WTC11 (cell line): ENCODE data around the gene NTSR1. TPM values are rescaled to one million over a fixed set of nuclear protein-coding genes. Genes with fewer than 3 reads are reported as not detected.

Source experiments
- ATAC-seq: fragments of 200-7000 bp; cut with Tn5 transposase; 2 replicates; pipeline ENCODE4 v1.10.0; 2021; ENCODE audit warnings: mild to moderate bottlenecking, moderate library complexity
- CTCF ChIA-PET: fragments of 300-600 bp; sonication (Branson Sonifier 250); formaldehyde crosslinking; loops from one replicate; lab custom pipeline; 2021; ENCODE audit warnings: antibody characterized with exemption; lab: Charles Lee
- POLR2A ChIA-PET: fragments of 350-600 bp; sonication (Branson Sonifier 250); formaldehyde crosslinking; loops from one replicate; lab custom pipeline; 2021; ENCODE audit warnings: antibody characterized with exemption; lab: Charles Lee
- DNase-seq: peaks from one replicate; pipeline ENCODE4 v3.0.0; 2021; ENCODE audit warnings: low spot score
- H3K27ac Mint-ChIP-seq: 2 replicates; pipeline ENCODE4 v1.8.0; 2021; ENCODE audit warnings: mixed read lengths
- H3K27me3 Mint-ChIP-seq: 2 replicates; pipeline ENCODE4 v1.8.0; 2021; ENCODE audit warnings: low read depth, mild to moderate bottlenecking, moderate library complexity, mixed read lengths
- H3K36me3 Mint-ChIP-seq: 2 replicates; pipeline ENCODE4 v1.8.0; 2021; ENCODE audit warnings: mixed read lengths
- H3K4me1 Mint-ChIP-seq: 2 replicates; pipeline ENCODE4 v1.8.0; 2022; ENCODE audit warnings: mixed read lengths
- H3K4me3 Mint-ChIP-seq: 2 replicates; pipeline ENCODE4 v1.8.0; 2021; ENCODE audit warnings: mild to moderate bottlenecking, moderate library complexity, mixed read lengths
- H3K9me3 Mint-ChIP-seq: 2 replicates; pipeline ENCODE4 v1.8.0; 2021; ENCODE audit warnings: mixed read lengths
- FOXJ3 ChIP-seq: sonication (generic); formaldehyde crosslinking; IDR thresholded peaks from 2 replicates; pipeline ENCODE4 v1.9.0; 2021; ENCODE audit warnings: missing genetic modification reagents, mild to moderate bottlenecking, borderline replicate concordance
- FOXK1 ChIP-seq: sonication (generic); formaldehyde crosslinking; IDR thresholded peaks from 2 replicates; pipeline ENCODE4 v1.8.0; 2022; ENCODE audit warnings: mild to moderate bottlenecking, moderate library complexity, missing genetic modification reagents
- JAZF1 ChIP-seq: fragments of 250-450 bp; sonication (Bioruptor Pico); IDR thresholded peaks from 2 replicates; pipeline ENCODE4 v1.9.0; 2021; ENCODE audit warnings: moderate library complexity, mild to moderate bottlenecking, inconsistent platforms
- NFYB ChIP-seq: sonication (generic); formaldehyde crosslinking; conservative IDR thresholded peaks from 2 replicates; pipeline ENCODE4 v1.8.0; 2022; ENCODE audit warnings: low read depth, missing genetic modification reagents
- NR2C2 ChIP-seq: sonication (generic); formaldehyde crosslinking; IDR thresholded peaks from 2 replicates; pipeline ENCODE4 v1.8.0; 2022; ENCODE audit warnings: mild to moderate bottlenecking, missing genetic modification reagents
- ZNF396 ChIP-seq: fragments of 250-450 bp; sonication (Bioruptor Pico); IDR thresholded peaks from 2 replicates; pipeline ENCODE4 v1.8.0; 2021; ENCODE audit warnings: mild to moderate bottlenecking, moderate library complexity, borderline replicate concordance
- ZNF416 ChIP-seq: fragments of 250-450 bp; sonication (Bioruptor Pico); IDR thresholded peaks from 2 replicates; pipeline ENCODE4 v1.9.0; 2021; ENCODE audit warnings: mild to moderate bottlenecking, inconsistent platforms
- total RNA-seq: library from RNA; stranded (reverse); gene quantifications from 3 replicates; pipeline ENCODE4 v1.2.3, GENCODE V29; 2021
- TF ChIP-seq, protein P1 (sequence below): fragments of 250-450 bp; sonication (Bioruptor Pico); IDR thresholded peaks from 2 replicates; pipeline ENCODE4 v1.9.0; 2021; ENCODE audit warnings: mild to moderate bottlenecking
- TF ChIP-seq, protein P2 (sequence below): sonication (generic); formaldehyde crosslinking; IDR thresholded peaks from 2 replicates; pipeline ENCODE4 v1.8.1; 2023; ENCODE audit warnings: mild to moderate bottlenecking, missing genetic modification reagents, moderate library complexity
- TF ChIP-seq, protein P3 (sequence below): sonication (generic); formaldehyde crosslinking; IDR thresholded peaks from 2 replicates; pipeline ENCODE4 v1.8.0; 2022; ENCODE audit warnings: missing genetic modification reagents
- TF ChIP-seq, protein P4 (sequence below): sonication (generic); formaldehyde crosslinking; IDR thresholded peaks from 2 replicates; pipeline ENCODE4 v1.8.0; 2022; ENCODE audit warnings: mild to moderate bottlenecking, missing genetic modification reagents
- TF ChIP-seq, protein P5 (sequence below): fragments of 250-450 bp; sonication (Bioruptor Pico); IDR thresholded peaks from 2 replicates; pipeline ENCODE4 v1.9.0; 2021; ENCODE audit warnings: mild to moderate bottlenecking

The NTSR1 gene
- total RNA-seq, 1 experiment from 2014 or later = 0.63 TPM

DNA sequence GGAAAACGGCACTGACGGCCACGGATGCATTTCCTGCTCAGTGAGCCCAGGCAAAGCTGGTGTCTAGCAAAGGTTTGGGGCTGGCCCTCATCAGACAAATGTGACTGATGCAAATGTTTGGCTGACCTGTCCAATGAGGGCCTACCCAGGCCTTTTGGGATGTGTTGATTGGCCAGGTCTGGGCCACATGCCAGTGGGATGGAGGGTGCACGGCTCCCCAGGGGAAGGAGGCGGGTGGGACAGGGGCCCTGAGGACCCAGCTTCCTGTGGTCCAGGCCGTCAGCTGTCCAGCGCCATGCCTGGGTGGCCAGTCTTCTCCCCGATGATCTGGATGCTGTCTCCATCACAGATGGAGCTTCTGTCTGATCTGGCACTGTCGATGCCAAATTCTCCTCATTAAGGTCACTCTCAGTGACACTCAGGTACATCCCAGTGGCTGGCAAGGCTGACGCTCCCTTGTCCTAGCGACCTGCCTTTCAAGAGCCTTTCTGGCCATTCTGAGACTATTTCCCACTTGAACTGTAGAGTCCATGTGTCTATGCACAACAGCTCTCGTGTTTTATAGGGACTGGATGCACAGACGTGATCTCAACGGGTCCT, 43.0 kb downstream of the NTSR1 start (continued):
- TF ChIP-seq, protein P1, sequence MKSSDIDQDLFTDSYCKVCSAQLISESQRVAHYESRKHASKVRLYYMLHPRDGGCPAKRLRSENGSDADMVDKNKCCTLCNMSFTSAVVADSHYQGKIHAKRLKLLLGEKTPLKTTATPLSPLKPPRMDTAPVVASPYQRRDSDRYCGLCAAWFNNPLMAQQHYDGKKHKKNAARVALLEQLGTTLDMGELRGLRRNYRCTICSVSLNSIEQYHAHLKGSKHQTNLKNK (CRISPR knock-in tag) = no peak

DNA sequence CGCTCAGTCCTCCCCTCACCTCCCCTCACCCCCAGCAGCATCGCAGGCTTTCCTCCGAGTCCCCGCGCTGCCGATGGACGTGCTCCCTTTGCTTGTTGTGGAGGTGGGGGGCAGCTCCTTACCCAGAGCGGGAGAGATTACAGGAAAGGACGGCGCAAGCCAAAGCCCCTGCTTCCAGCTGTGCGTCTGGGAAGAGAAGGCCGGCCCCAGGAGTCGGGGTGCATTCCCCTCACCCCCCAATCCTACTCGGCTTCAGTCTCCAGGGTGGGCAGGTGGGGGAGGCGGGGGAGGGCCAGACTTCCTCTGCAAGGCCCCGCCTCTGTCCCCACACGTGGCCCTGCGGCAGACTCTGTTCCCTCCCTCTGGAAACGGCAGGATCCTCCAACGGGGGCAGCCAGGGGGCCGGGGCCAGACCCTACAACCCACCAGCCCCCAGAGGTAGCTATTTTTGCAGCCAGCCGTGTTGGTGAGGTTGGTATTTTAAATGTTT, 43.6 kb downstream of the NTSR1 start:
- ATAC-seq (peak; percentile 62), DNase-seq (no peak)
- TF ChIP-seq NFYB (CRISPR knock-in tag) (no peak), FOXJ3 (no peak)
- TF ChIP-seq, protein P2, sequence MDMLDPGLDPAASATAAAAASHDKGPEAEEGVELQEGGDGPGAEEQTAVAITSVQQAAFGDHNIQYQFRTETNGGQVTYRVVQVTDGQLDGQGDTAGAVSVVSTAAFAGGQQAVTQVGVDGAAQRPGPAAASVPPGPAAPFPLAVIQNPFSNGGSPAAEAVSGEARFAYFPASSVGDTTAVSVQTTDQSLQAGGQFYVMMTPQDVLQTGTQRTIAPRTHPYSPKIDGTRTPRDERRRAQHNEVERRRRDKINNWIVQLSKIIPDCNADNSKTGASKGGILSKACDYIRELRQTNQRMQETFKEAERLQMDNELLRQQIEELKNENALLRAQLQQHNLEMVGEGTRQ = peak; percentile 20; the same call in 1 of the 2 replicates
- TF ChIP-seq, protein P3, sequence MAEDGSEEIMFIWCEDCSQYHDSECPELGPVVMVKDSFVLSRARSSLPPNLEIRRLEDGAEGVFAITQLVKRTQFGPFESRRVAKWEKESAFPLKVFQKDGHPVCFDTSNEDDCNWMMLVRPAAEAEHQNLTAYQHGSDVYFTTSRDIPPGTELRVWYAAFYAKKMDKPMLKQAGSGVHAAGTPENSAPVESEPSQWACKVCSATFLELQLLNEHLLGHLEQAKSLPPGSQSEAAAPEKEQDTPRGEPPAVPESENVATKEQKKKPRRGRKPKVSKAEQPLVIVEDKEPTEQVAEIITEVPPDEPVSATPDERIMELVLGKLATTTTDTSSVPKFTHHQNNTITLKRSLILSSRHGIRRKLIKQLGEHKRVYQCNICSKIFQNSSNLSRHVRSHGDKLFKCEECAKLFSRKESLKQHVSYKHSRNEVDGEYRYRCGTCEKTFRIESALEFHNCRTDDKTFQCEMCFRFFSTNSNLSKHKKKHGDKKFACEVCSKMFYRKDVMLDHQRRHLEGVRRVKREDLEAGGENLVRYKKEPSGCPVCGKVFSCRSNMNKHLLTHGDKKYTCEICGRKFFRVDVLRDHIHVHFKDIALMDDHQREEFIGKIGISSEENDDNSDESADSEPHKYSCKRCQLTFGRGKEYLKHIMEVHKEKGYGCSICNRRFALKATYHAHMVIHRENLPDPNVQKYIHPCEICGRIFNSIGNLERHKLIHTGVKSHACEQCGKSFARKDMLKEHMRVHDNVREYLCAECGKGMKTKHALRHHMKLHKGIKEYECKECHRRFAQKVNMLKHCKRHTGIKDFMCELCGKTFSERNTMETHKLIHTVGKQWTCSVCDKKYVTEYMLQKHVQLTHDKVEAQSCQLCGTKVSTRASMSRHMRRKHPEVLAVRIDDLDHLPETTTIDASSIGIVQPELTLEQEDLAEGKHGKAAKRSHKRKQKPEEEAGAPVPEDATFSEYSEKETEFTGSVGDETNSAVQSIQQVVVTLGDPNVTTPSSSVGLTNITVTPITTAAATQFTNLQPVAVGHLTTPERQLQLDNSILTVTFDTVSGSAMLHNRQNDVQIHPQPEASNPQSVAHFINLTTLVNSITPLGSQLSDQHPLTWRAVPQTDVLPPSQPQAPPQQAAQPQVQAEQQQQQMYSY (CRISPR knock-in tag) = no peak
- Mint-ChIP-seq H3K4me3 (no peak overlapping the region), H3K9me3 (peaks cover 5% of the 10 kb centered on the region; the same call in 1 of the 2 replicates), H3K36me3 (no peaks in the 10 kb centered on the region), H3K27ac (no peak overlapping the region), H3K27me3 (peaks cover 9% of the 10 kb centered on the region), H3K4me1 (0 out of 2 replicates have a peak, but pooled peaks cover 3% of the 10 kb centered on the region)
- ChIA-PET POLR2A (no interaction called here), CTCF (interaction anchor here (0.6 to 3.1 kb wide), 7 partner anchors 9 to 865 kb away, joined by 3 to 16 read pairs (median 3); partner anchors contain the start of gene NTSR1)

DNA sequence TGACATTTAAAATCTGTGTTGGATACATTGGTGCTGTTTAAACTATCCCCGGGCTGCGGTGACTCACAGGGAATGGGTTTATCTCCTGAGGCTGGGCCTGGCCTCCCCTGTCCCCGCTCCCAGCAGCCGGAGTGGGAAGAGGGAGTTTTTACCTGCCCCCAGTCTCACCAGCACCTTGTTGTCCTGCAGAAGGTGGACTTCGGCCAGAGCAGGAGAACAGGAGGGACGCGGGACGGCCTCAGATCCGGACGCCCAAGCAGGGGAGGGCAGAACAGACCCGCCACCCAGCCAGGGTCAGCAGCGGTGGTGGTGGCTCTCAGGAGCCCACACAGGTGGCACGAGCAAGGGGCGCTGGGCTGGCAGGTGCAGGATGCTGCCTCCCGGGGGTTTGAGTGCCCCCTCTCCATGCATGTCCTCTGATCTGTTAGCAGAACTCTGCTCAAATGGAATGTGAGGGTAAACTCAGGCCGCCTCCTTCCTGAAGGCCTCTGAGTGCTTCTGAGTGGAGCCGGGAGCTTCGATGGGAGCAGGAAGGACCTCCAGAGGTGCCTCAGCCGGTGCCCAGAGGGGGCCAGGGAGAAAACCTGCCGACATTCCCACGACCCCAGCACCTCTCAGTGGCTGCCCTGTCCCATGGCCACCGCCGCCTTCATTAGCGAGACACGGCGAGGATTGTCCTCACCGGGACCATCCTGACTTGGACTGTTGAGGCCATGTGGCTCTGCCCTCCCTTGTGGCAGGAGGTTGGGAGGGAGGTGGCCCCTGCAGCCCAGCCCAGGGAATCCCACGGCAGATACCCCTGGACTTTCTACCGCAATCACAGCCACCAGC, 44.2 kb downstream of the NTSR1 start:
- CTCF ChIA-PET = interaction anchor here (0.9 to 3.1 kb wide), 4 partner anchors 20 to 136 kb away, joined by 3 to 16 read pairs (median 8); partner anchors contain the start of gene NTSR1
- H3K9me3 Mint-ChIP-seq = peaks cover 5% of the 10 kb centered on the region; the same call in 1 of the 2 replicates
- H3K36me3 Mint-ChIP-seq = no peaks in the 10 kb centered on the region
- DNase-seq = no peak
- no peak overlapping the region for H3K4me3 Mint-ChIP-seq
- ATAC-seq = peak; percentile 35
- POLR2A ChIA-PET = no interaction called here
- H3K4me1 Mint-ChIP-seq = 0 out of 2 replicates have a peak, but pooled peaks cover 3% of the 10 kb centered on the region
- peaks cover 9% of the 10 kb centered on the region for H3K27me3 Mint-ChIP-seq
- no peak overlapping the region for H3K27ac Mint-ChIP-seq
- TF ChIP-seq, protein P4, sequence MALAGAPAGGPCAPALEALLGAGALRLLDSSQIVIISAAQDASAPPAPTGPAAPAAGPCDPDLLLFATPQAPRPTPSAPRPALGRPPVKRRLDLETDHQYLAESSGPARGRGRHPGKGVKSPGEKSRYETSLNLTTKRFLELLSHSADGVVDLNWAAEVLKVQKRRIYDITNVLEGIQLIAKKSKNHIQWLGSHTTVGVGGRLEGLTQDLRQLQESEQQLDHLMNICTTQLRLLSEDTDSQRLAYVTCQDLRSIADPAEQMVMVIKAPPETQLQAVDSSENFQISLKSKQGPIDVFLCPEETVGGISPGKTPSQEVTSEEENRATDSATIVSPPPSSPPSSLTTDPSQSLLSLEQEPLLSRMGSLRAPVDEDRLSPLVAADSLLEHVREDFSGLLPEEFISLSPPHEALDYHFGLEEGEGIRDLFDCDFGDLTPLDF (CRISPR knock-in tag) = no peak
- TF ChIP-seq FOXK1 (CRISPR knock-in tag) (no peak), NR2C2 (CRISPR knock-in tag) (no peak)
- TF ChIP-seq, all 79 proteins: peak for 0

DNA sequence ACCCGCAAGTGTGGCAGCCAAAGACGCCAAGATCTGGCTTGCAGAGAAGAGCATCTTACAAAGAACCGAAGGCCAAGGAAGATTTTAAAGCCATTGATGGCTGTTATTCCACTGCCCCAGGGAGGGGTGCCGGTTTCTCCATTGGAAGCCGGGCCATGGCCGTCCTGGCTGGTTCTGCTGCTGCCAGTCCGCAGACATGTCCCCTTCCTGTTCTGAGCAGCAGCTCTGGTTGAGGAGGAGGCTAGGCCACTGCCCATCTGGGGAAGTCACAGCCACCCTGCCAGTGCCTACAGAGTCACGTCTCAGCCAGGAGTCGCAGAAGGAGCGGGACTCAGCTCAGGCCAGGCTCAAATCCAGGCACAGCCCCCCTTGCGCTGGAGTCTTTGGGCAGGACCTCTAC, 45.0 kb downstream of the NTSR1 start:
- Mint-ChIP-seq H3K4me3 (no peak overlapping the region), H3K4me1 (0 out of 2 replicates have a peak, but pooled peaks cover 3% of the 10 kb centered on the region), H3K27me3 (peaks cover 9% of the 10 kb centered on the region), H3K27ac (no peak overlapping the region), H3K36me3 (no peaks in the 10 kb centered on the region), H3K9me3 (peaks cover under 1% of the 10 kb centered on the region; the same call in 1 of the 2 replicates)
- ChIA-PET CTCF (interaction anchor here (0.9 to 3.1 kb wide), 4 partner anchors 20 to 137 kb away, joined by 3 to 16 read pairs (median 8); partner anchors contain the start of gene NTSR1), POLR2A (no interaction called here)
- TF ChIP-seq ZNF396 (no peak), JAZF1 (CRISPR knock-in tag) (no peak), ZNF416 (CRISPR knock-in tag) (no peak)
- TF ChIP-seq, protein P5, sequence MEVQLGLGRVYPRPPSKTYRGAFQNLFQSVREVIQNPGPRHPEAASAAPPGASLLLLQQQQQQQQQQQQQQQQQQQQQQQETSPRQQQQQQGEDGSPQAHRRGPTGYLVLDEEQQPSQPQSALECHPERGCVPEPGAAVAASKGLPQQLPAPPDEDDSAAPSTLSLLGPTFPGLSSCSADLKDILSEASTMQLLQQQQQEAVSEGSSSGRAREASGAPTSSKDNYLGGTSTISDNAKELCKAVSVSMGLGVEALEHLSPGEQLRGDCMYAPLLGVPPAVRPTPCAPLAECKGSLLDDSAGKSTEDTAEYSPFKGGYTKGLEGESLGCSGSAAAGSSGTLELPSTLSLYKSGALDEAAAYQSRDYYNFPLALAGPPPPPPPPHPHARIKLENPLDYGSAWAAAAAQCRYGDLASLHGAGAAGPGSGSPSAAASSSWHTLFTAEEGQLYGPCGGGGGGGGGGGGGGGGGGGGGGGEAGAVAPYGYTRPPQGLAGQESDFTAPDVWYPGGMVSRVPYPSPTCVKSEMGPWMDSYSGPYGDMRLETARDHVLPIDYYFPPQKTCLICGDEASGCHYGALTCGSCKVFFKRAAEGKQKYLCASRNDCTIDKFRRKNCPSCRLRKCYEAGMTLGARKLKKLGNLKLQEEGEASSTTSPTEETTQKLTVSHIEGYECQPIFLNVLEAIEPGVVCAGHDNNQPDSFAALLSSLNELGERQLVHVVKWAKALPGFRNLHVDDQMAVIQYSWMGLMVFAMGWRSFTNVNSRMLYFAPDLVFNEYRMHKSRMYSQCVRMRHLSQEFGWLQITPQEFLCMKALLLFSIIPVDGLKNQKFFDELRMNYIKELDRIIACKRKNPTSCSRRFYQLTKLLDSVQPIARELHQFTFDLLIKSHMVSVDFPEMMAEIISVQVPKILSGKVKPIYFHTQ (CRISPR knock-in tag) = no peak
- DNase-seq = no peak
- no peak for ATAC-seq
